ENCODE measurements around the gene DNER. TPM values are rescaled to one million over a fixed set of nuclear protein-coding genes. Genes with fewer than 3 reads are reported as not detected.
A peak's percentile ranks its signal among the peaks of the same experiment; 100 is the strongest.

Gene DNER
- total RNA-seq, 1 experiment from 2014 or later = not detected

DNA sequence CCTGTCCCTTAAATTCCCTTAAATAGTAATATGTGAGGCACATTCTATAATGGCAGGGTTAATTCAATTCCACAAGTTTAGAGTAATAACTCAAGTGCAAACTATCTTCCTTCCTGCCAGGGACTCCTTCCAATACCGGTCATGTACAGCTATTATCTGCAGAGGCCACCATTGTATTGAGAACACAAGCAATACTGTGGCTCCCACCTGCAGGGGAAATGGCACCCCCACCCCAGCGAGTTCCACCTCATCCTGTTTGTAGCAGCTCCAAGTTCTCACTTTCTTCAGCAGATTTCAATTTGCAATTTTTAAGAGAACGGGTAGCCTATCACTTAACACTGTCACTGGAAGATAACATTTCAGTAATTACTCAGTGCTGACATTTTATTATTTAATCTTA lies 271.2 kb downstream of the DNER start:
- H3K9me2 ChIP-seq (replicated peaks; ENCODE audit: insufficient read depth, low read length) = no peaks in the 10 kb centered on the region
- H2AFZ ChIP-seq (ENCODE audit: low read length) = no peak overlapping the region
- H3K9ac ChIP-seq (ENCODE audit: low read length) = no peak overlapping the region
- no peak for DNase-seq
- no peak overlapping the region for H3K27ac ChIP-seq (ENCODE audit: low read length)
- no peak overlapping the region for H3K4me3 ChIP-seq (ENCODE audit: low read length)
- H4K20me1 ChIP-seq (ENCODE audit: insufficient read depth, low read depth, low read length) = no peaks in the 10 kb centered on the region
- H3K36me3 ChIP-seq (ENCODE audit: insufficient read depth, low read length) = no peaks in the 10 kb centered on the region
- no peaks in the 10 kb centered on the region for H3K9me3 ChIP-seq (ENCODE audit: low read length)
- no peaks in the 10 kb centered on the region for H3K79me2 ChIP-seq (ENCODE audit: low read length)
- H3K4me1 ChIP-seq (ENCODE audit: low read length) = no peaks in the 10 kb centered on the region
- no peak overlapping the region for H3K4me2 ChIP-seq (ENCODE audit: low read depth, low read length, poor library complexity, severe bottlenecking)
- H3K27me3 ChIP-seq (ENCODE audit: low read length) = no peaks in the 10 kb centered on the region

DNA sequence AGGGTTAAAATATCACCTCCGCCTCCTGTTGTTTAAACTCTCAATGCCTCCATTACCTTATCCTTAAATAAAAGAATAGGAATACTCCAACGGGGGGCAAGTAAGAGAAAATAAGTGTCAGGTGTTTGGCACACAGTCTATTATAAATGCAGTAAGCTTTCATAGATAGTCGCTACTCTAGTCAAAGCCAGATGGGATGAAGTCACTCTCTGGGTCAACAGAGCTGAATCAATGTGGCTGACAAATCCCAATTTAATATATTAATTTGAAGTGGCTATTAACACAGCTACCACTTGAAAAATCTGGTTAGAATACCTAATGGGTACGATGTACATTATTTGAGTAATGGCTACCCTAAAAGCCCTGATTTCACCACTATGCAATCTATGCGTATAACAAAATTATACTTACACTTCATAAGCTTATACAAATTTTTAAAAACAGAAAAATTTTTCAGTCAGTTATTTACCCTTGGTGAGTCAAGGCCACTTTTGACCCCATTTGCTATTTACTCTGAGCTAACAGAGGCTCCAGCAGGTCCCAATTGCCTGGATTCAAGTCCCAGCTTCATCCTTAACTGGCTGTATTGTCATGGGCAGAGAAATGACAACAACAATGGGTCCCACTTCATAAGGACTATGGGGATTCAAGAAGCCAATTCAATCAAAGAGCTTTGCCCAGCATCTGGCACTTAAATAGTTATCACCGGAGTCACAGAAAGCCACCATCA lies 275.8 kb downstream of the DNER start:
- Histone ChIP-seq H3K27me3 (ENCODE audit: low read length) (peaks cover 4% of the 10 kb centered on the region; the same call in 1 of the 2 replicates), H3K9ac (ENCODE audit: low read length) (no peak overlapping the region), H3K4me3 (ENCODE audit: low read length) (no peak overlapping the region), H3K79me2 (ENCODE audit: low read length) (no peaks in the 10 kb centered on the region), H4K20me1 (ENCODE audit: insufficient read depth, low read depth, low read length) (no peaks in the 10 kb centered on the region), H2AFZ (ENCODE audit: low read length) (no peak overlapping the region), H3K4me2 (ENCODE audit: low read depth, low read length, poor library complexity, severe bottlenecking) (no peak overlapping the region), H3K36me3 (ENCODE audit: insufficient read depth, low read length) (no peaks in the 10 kb centered on the region), H3K27ac (ENCODE audit: low read length) (no peak overlapping the region), H3K9me3 (ENCODE audit: low read length) (no peaks in the 10 kb centered on the region), H3K9me2 (replicated peaks; ENCODE audit: insufficient read depth, low read length) (no peaks in the 10 kb centered on the region), H3K4me1 (ENCODE audit: low read length) (no peaks in the 10 kb centered on the region)
- DNase-seq = no peak

DNA sequence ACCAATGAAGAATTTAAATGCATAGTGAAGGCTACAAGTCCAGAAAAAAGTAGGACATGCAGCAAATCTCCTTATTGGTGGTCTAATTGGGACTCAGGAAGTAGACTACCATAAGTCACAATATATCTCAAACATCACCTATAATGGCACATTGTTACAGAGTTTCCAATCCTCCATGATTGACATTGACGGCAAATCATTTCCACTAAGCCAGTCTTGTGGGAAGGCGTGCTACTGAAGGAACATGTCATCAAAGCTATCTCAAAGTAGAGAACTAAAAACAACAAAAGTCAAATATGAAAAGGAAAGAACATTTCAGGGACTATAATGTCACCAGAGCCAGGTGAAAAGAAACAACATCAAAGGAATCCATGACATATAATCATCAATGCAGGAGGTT lies 276.9 kb downstream of the DNER start:
- Histone ChIP-seq H3K4me1 (ENCODE audit: low read length) (no peaks in the 10 kb centered on the region), H3K36me3 (ENCODE audit: insufficient read depth, low read length) (no peaks in the 10 kb centered on the region), H3K27ac (ENCODE audit: low read length) (no peak overlapping the region), H3K4me2 (ENCODE audit: low read depth, low read length, poor library complexity, severe bottlenecking) (no peak overlapping the region), H4K20me1 (ENCODE audit: insufficient read depth, low read depth, low read length) (no peaks in the 10 kb centered on the region), H3K4me3 (ENCODE audit: low read length) (no peak overlapping the region), H3K9me2 (replicated peaks; ENCODE audit: insufficient read depth, low read length) (no peaks in the 10 kb centered on the region), H2AFZ (ENCODE audit: low read length) (no peak overlapping the region), H3K9ac (ENCODE audit: low read length) (no peak overlapping the region), H3K9me3 (ENCODE audit: low read length) (no peaks in the 10 kb centered on the region), H3K27me3 (ENCODE audit: low read length) (peaks cover 4% of the 10 kb centered on the region; the same call in 1 of the 2 replicates), H3K79me2 (ENCODE audit: low read length) (no peaks in the 10 kb centered on the region)
- DNase-seq = no peak

DNA sequence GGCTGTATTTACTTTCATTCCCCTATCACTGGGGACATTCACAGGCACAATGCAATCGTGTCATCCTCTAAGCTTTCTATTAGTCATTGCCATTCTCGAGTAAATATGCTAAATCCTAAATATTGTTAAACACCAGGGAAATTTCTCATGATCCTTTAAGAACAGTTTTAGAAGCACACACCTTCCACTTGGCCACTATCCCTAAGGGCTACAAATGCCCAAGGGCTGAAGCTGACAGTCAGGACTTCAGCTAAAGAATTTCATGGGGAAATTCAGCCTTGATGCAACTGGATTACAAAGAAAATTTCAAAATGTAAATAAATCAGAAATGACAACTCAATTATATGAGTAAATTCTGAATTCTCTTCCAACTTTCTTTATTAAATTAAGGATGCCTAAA lies 280.2 kb downstream of the DNER start:
- Histone ChIP-seq H3K79me2 (ENCODE audit: low read length) (no peaks in the 10 kb centered on the region), H2AFZ (ENCODE audit: low read length) (no peak overlapping the region), H3K9me2 (replicated peaks; ENCODE audit: insufficient read depth, low read length) (no peaks in the 10 kb centered on the region), H3K4me3 (ENCODE audit: low read length) (no peak overlapping the region), H4K20me1 (ENCODE audit: insufficient read depth, low read depth, low read length) (no peaks in the 10 kb centered on the region), H3K27me3 (ENCODE audit: low read length) (peaks cover 4% of the 10 kb centered on the region; the same call in 1 of the 2 replicates), H3K36me3 (ENCODE audit: insufficient read depth, low read length) (no peaks in the 10 kb centered on the region), H3K9me3 (ENCODE audit: low read length) (no peaks in the 10 kb centered on the region), H3K4me1 (ENCODE audit: low read length) (no peaks in the 10 kb centered on the region), H3K9ac (ENCODE audit: low read length) (no peak overlapping the region), H3K27ac (ENCODE audit: low read length) (no peak overlapping the region), H3K4me2 (ENCODE audit: low read depth, low read length, poor library complexity, severe bottlenecking) (no peak overlapping the region)
- no peak for DNase-seq

DNA sequence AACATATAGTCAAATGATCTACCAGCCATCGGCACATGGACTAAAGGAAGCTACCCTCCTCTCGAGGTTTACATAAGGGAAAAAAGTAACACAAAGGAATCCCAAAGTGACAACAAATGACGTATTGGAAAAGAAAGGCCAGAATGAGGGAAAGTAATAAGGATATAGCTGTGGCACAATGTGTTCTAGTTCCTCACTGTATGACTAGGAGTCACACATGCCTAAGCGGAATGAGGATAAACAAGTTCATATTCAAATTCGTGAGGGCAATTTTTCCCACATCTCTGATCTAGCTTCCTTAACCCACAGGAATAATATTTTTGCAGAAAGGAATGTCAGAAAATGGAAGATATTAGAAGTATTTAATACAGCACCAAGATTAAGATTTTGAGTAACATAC lies 281.0 kb downstream of the DNER start:
- H3K36me3 ChIP-seq (ENCODE audit: insufficient read depth, low read length) = no peaks in the 10 kb centered on the region
- H3K4me2 ChIP-seq (ENCODE audit: low read depth, low read length, poor library complexity, severe bottlenecking) = no peak overlapping the region
- no peak overlapping the region for H3K9ac ChIP-seq (ENCODE audit: low read length)
- H2AFZ ChIP-seq (ENCODE audit: low read length) = no peak overlapping the region
- no peaks in the 10 kb centered on the region for H3K4me1 ChIP-seq (ENCODE audit: low read length)
- no peak overlapping the region for H3K27ac ChIP-seq (ENCODE audit: low read length)
- no peak overlapping the region for H3K4me3 ChIP-seq (ENCODE audit: low read length)
- no peaks in the 10 kb centered on the region for H3K9me2 ChIP-seq (replicated peaks; ENCODE audit: insufficient read depth, low read length)
- no peaks in the 10 kb centered on the region for H3K79me2 ChIP-seq (ENCODE audit: low read length)
- H3K9me3 ChIP-seq (ENCODE audit: low read length) = no peaks in the 10 kb centered on the region
- DNase-seq = no peak
- no peaks in the 10 kb centered on the region for H4K20me1 ChIP-seq (ENCODE audit: insufficient read depth, low read depth, low read length)
- peaks cover 4% of the 10 kb centered on the region; the same call in 1 of the 2 replicates for H3K27me3 ChIP-seq (ENCODE audit: low read length)

DNA sequence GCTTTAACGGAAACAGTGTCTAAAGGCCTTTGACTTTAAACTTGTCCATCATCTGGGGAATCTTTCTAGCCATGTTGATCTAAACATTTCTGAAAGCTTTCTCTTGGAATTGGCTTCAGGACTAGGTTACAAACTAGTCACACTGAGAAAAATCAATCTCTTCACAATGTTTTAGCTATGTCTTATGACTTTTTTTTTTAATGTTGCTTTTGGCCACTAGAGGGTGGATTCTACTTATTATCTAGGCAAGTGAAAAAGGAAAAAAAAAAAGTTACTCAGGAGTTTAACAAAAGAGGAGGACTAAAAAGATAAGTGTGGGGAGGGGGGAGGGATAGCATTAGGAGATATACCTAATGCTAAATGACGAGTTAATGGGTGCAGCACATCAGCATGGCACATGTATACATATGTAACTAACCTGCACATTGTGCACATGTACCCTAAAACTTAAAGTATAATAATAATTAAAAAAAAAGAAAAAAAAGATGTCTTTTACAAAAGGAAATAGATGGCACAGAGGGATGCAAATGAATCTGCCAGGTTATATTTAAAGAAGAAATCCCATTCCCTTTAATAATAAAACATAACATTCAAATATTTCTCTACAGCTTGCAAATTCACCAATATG lies 282.9 kb downstream of the DNER start:
- DNase-seq = peak; percentile 83
- Histone ChIP-seq H3K27ac (ENCODE audit: low read length) (no peak overlapping the region), H3K9ac (ENCODE audit: low read length) (no peak overlapping the region), H3K27me3 (ENCODE audit: low read length) (peaks cover 4% of the 10 kb centered on the region; the same call in 1 of the 2 replicates), H3K4me3 (ENCODE audit: low read length) (no peak overlapping the region), H3K79me2 (ENCODE audit: low read length) (no peaks in the 10 kb centered on the region), H3K4me1 (ENCODE audit: low read length) (no peaks in the 10 kb centered on the region), H3K9me3 (ENCODE audit: low read length) (no peaks in the 10 kb centered on the region), H3K36me3 (ENCODE audit: insufficient read depth, low read length) (no peaks in the 10 kb centered on the region), H2AFZ (ENCODE audit: low read length) (no peak overlapping the region), H4K20me1 (ENCODE audit: insufficient read depth, low read depth, low read length) (no peaks in the 10 kb centered on the region), H3K9me2 (replicated peaks; ENCODE audit: insufficient read depth, low read length) (no peaks in the 10 kb centered on the region), H3K4me2 (ENCODE audit: low read depth, low read length, poor library complexity, severe bottlenecking) (no peak overlapping the region)

DNA sequence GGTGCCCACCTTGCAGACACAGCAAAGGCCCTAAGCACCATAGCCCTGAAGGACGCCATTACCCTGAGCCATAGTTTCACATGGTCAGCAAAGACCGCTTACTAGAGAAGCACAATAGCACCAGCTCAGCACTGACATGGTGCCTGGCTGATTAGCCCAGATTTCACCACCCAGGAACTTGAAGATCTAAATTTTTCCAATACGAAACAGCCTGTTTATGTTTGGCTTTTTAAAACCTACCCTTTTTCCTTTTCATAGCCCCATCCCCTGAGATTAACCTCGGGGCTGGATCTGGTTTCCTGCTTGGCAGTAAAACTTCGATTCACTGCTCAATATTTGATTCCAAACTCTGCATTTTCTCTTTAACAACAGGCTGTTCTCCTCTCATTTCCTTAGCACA lies 284.8 kb downstream of the DNER start:
- H2AFZ ChIP-seq (ENCODE audit: low read length) = no peak overlapping the region
- H3K9me2 ChIP-seq (replicated peaks; ENCODE audit: insufficient read depth, low read length) = no peaks in the 10 kb centered on the region
- no peak for DNase-seq
- no peaks in the 10 kb centered on the region for H3K36me3 ChIP-seq (ENCODE audit: insufficient read depth, low read length)
- no peaks in the 10 kb centered on the region for H3K27me3 ChIP-seq (ENCODE audit: low read length)
- no peaks in the 10 kb centered on the region for H3K9me3 ChIP-seq (ENCODE audit: low read length)
- H3K4me1 ChIP-seq (ENCODE audit: low read length) = no peaks in the 10 kb centered on the region
- no peak overlapping the region for H3K27ac ChIP-seq (ENCODE audit: low read length)
- no peaks in the 10 kb centered on the region for H3K79me2 ChIP-seq (ENCODE audit: low read length)
- no peaks in the 10 kb centered on the region for H4K20me1 ChIP-seq (ENCODE audit: insufficient read depth, low read depth, low read length)
- no peak overlapping the region for H3K9ac ChIP-seq (ENCODE audit: low read length)
- H3K4me3 ChIP-seq (ENCODE audit: low read length) = no peak overlapping the region
- no peak overlapping the region for H3K4me2 ChIP-seq (ENCODE audit: low read depth, low read length, poor library complexity, severe bottlenecking)

DNA sequence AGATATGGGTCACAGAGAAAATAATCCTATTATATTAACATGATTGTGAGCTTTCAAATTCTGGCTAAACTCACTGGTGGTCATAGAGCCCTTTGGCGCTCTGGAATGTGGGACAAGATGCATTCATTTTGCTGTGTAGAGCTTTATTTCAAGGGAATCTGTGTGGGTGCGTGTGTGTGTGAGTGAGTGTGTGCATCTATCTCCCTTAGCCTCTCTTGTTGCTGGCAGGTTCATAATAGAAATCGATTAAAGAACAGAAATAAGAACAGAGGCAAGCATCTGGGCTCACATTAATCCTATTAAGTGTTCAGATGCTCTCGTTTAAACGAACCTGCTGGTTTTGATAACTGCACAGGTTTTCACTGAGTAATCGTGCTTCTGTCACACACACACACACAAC lies 287.9 kb downstream of the DNER start:
- Histone ChIP-seq H3K9me3 (ENCODE audit: low read length) (no peaks in the 10 kb centered on the region), H3K79me2 (ENCODE audit: low read length) (no peaks in the 10 kb centered on the region), H3K4me1 (ENCODE audit: low read length) (no peaks in the 10 kb centered on the region), H3K9ac (ENCODE audit: low read length) (no peak overlapping the region), H3K36me3 (ENCODE audit: insufficient read depth, low read length) (no peaks in the 10 kb centered on the region), H3K27ac (ENCODE audit: low read length) (no peak overlapping the region), H2AFZ (ENCODE audit: low read length) (no peak overlapping the region), H3K27me3 (ENCODE audit: low read length) (no peaks in the 10 kb centered on the region), H3K4me3 (ENCODE audit: low read length) (no peak overlapping the region), H3K9me2 (replicated peaks; ENCODE audit: insufficient read depth, low read length) (no peaks in the 10 kb centered on the region), H4K20me1 (ENCODE audit: insufficient read depth, low read depth, low read length) (no peaks in the 10 kb centered on the region), H3K4me2 (ENCODE audit: low read depth, low read length, poor library complexity, severe bottlenecking) (no peak overlapping the region)
- DNase-seq = no peak

All from Karpas-422 (cell line).